NCI-H526 (cell line): ENCODE results near the gene LIN28A.
A peak's percentile ranks its signal among the peaks of the same experiment; 100 is the strongest.
"Not testable (repeated sequence)": the region's sequence is repeated elsewhere in the genome, so short reads cannot be mapped to it uniquely, and the experiment has no call there.

Experiments
- DNase-seq, 2 experiments: peaks; one replicate each; lab custom pipeline; 2025; lab: John Stamatoyannopoulos, UW

LIN28A gene, protein sequence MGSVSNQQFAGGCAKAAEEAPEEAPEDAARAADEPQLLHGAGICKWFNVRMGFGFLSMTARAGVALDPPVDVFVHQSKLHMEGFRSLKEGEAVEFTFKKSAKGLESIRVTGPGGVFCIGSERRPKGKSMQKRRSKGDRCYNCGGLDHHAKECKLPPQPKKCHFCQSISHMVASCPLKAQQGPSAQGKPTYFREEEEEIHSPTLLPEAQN

DNA sequence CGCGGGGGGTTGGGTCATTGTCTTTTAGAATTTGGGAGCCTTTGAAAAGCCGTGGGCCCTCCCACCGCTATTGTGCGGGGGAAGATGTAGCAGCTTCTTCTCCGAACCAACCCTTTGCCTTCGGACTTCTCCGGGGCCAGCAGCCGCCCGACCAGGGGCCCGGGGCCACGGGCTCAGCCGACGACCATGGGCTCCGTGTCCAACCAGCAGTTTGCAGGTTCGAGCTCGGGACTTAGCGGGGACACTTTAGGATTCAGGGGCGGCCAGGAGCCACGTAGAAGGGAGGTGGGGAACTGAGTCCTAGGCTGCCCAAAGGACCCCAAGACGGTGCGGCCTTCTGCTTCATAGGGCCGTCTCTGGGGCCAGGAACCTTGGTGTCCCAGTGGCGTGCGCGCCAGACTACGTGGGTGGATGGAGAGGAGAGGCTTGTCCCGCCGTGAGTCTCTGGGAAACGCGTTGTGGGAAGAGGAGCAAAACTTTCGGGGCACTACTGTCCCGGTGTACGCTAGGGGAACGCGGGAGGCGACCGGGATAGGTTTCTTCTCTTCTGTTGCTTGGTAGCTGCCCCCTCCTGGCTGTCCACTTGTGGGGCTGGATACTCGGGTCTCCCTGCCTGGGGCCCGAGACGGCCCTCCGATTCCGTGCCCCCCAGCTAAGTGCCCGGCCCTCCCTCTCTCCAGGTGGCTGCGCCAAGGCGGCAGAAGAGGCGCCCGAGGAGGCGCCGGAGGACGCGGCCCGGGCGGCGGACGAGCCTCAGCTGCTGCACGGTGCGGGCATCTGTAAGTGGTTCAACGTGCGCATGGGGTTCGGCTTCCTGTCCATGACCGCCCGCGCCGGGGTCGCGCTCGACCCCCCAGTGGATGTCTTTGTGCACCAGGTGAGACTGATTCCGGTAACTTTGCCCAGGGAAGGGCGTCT, at the start of gene LIN28A:
Gene LIN28A (plus strand): TSS at position 112 of the 918 bp plus-strand sequence. CDS start 75 bp downstream, at position 187.
- DNase-seq, result peak in 1 of 2 experiments; percentile 16

GRCh38 chr1:26361605-26362122, 49.0 kb upstream of the LIN28A start:
- DNase-seq, result no peak

DNA sequence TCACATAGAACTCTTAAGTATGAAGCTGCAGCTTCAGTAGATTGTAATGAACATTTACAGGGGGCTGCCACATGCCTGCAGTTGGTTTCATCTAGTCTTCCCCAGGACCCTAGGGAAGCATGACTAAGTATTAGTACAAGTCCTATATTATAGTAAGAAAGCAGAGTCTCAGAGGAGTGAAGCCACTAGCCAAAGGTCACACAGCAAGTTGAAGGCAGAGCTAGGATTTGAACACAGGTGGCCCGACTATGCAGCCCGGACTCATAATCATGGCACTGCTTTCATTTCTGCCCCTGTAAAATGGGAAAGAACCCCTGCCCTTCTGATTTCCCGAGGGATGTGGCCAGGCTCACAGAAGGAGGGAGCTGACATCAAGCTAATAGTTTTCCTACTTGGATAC, 48.3 kb upstream of the LIN28A start:
- DNase-seq, result no peak

DNA sequence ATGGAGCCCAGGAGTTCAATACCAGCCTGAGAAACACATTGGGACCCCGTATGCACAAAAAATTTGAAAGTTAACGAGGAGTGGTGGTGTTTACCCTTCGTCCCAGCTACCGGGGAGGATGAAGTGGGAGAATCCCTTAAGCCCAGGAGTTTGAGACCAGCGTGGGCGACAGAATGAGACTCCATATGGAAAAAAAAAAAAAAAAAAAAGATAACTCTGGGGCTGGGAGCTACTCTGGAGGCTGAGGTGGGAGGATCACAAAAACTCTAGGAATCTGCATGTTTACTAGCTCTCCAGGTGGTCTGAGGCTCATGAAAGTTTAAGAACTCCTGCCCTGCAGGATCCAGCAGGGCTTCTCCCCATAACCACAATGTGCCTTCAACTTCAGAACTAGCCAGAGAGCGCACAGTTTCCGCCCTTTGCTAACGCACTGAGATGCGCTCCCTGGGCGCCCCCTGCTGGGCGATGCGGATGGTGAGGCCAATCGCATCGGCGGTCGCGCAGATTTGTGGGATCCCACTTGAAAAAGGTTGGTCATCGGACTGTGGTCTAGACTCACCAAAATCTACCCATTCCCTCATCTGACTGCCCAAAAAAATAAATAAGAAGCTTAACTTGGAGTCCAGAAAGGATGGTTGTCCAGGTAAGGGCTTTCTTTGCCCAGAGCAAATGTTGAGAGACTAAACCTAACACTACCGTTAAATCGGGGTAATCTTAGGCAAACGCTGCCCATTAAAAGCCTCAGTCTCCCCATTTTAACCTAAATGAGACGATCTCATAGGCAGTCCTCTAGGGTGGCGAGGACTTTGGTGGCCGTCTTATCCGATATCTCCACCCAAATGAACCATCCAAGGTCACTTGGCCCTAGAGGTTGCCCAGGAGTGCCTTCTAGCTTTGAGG, 46.8 kb upstream of the LIN28A start:
- peak; percentile 31 to 82 for DNase-seq

- no peak for DNase-seq
Observed at GRCh38 chr1:26364956-26365355, 45.7 kb upstream of the LIN28A start.

GRCh38 chr1:26367441-26367840, 43.2 kb upstream of the LIN28A start:
- no peak for DNase-seq

- no peak for DNase-seq
Observed at GRCh38 chr1:26368006-26368405, 42.6 kb upstream of the LIN28A start.

DNA sequence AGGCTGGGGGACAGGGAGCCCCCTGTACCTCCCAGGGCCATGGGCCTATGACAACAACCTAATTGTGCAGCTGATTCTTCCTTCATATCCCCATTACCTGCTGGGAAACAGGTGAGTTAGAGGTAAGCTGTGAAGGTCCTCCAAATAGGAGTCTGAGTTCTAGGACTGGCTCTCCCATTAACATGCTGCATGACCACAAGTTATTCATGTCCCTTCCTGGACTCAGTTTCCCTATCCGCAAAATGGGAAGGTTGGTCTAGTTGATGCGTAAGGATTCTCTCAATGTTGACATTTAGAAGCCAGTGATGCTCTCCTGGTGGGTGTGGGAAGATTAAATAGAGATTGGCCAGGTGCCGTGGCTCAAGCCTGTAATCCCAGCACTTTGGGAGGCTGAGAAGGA, 42.1 kb upstream of the LIN28A start:
- no peak for DNase-seq

DNA sequence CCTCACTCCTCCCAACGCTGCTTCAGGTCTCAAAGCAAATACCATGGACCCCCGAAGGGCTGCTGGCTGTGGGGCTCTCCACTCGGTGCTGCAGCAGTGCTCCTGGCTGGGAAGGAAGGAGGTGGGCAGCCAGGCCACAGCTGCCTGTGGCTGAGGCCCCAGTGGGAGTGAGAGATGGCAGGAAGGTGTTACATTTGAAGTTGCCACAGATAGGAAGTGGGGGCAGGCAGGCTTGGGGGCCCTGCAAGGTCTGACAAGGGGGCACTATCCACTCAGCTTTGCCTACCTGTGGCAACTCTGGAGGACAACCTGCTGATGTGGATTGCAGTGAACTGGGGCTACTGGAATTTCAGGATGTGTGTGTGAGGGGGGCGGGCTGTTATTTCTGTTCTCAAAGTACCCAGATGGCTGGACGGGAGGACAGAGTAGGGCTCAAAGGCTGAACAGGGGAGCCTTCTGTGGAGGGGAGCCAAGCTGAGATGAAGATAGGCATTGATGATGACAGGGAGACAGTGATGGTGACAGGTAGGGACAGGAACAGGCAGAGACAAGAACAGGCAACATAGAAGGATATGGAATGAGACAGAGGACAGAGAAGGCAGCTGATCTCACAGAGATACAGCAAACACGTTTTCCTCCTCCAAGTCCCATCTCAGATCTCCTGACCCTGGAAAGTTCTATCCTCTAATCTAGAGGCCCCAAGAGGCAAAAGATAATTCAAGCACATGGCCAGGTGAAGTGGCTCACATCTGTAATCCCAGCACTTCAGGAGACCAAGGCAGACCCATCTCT, 39.8 kb upstream of the LIN28A start:
- DNase-seq, result no peak

GRCh38 chr1:26372039-26372438, 38.6 kb upstream of the LIN28A start:
- DNase-seq, result no peak

DNA sequence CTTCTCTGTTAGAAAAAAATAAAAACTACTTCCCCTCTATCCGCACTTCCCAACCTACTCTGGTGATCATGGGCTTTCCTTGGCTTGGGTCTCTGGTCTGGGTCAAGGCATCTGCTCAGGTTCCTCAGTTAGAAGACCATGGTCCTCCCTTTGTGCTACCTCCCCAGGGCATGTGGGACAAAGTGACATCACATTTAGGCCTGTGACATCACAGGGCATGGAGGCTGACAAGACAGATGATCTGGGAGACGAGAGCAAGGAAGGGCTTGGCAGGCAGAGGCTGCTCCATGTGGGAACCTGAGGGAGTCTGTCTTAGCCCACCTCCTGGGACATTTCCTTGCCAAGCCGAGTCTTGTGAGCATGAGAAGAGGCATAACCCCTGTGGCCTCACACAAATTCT, 38.0 kb upstream of the LIN28A start, which contains the start of gene ZNF683:
Gene ZNF683 (minus strand): TSS at position 140 of the 400 bp plus-strand sequence. CDS start 4,179 bp downstream, outside the sequence.
- not testable (repeated sequence) for DNase-seq

- no peak for DNase-seq
Observed at GRCh38 chr1:26373281-26373680, 37.3 kb upstream of the LIN28A start.

DNA sequence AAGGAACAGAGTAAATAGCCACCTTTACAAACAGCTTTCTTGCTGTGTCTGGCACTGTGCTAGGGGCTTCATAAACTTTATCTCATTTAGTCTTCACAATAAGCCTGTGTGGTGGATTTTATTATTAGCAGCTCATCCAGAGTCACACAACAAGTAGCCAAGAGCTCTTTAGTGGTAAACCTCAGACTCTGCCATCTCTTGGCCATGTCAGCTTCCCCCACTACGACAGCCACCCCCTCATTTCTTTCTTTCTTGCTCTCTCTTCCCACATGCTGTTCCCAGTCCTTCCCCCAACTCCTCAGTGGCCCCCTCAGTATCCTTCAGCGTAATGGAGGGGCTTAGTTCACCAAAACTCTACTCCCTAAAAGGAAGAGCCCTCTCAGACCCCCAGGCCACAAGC, 36.8 kb upstream of the LIN28A start:
- DNase-seq, result no peak

DNA sequence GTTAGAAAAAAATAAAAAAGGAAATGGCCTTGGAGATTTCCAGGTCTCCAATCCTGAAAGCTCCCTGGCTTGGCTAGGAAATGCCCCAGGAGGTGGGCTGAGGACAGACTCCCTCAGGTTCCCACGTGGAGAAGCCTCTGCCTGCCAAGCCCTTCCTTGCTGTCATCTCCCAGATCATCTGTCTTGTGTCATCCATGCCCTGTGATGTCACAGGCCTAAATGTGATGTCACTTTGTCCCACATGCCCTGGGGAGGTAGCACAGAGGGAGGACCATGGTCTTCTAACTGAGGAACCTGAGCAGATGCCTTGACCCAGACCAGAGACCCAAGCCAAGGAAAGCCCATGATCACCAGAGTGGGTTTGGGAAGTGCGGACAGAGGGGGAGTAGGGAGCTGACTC, 36.3 kb upstream of the LIN28A start:
- not testable (repeated sequence) for DNase-seq

GRCh38 chr1:26375081-26375480, 35.5 kb upstream of the LIN28A start:
- no peak for DNase-seq

GRCh38 chr1:26376050-26376449, 34.6 kb upstream of the LIN28A start:
- DNase-seq, result no peak

DNA sequence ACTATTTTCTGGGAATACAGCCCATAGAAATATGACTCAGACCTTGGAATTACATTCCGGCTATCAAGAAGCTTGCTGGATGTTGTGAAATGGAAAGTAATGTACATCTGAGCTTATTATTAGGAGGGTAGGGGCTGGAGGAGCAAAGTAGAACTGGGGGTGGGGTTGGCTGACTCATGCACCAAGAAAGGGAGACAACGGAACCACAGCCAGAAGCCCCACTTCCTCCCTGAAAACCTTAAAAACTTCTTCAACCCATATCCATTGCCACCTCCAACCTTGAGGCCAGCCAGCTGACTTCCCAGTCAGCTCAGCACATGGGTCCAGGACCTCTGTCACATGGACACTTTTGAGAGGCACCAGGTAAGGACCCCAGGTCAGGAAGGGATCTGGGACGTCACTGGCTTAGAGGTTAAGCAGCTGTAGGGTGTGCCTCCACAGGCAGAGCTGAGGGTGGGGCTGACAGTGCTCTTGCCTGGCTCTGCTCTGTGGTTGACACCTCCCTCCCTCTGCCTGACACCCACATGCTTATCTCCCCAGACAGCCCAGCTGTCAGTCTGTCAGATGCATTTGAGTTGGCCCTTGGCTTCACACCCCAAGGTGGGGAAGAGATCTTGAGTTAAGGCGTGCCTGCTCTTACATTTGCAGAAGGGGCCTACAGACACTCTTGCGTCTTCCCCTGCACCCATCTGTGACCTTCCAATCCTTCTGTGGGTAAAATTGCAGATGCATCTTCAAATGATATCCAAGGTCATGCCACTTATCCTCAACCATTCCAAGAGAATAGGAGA, 32.3 kb upstream of the LIN28A start:
- DNase-seq, result no peak

DNA sequence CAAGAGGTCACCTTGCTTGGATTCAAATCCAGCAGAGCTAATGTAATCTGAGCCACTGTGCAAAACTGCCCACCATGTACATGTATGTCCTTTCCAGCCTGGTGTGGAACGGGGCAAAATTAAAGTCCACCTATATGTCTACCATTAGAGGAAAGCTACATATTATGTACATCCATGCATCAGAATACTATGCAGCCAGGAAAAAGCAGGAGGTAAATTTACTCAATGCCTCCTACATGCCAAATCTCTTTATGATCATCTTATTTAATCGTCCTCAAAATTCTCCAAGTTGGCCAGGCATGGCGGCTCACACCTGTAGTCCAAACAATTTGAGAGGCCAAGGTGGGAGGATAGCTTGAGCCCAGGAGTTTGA, 31.8 kb upstream of the LIN28A start:
- DNase-seq, result no peak

GRCh38 chr1:26384076-26384475, 26.5 kb upstream of the LIN28A start:
- DNase-seq, result no peak

- DNase-seq, result not testable (repeated sequence)
Observed at GRCh38 chr1:26385063-26385462, 25.6 kb upstream of the LIN28A start.
